Measurements from ENCODE around the gene MFSD11. TPM values are rescaled to one million over a fixed set of nuclear protein-coding genes. Genes with fewer than 3 reads are reported as not detected.
A peak's percentile ranks its signal among the peaks of the same experiment; 100 is the strongest.
"Not testable (repeated sequence)": the region's sequence is repeated elsewhere in the genome, so short reads cannot be mapped to it uniquely, and the experiment has no call there.

MFSD11 gene
- total RNA-seq, 1 donor from 2014 or later: 29.6 TPM

DNA sequence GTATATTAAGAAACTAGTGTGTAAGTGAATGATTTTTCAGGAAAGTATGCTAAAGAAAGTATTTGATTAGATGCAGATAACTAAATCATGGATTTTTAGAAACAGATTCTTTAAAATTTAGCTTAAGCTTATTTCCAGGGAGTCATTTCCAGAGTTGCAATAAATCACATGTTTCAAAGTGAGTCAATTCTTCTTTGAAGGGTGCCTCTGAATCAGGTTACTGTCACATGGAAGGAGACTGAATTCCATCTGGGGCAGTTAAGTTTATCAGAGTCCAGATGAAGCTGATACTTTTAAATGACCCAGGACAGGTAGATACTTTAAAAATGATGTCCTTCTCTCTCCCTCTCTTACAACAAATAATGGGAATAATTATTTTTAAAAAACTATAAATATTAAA is 5.0 kb downstream of the MFSD11 start:
- Mint-ChIP-seq H3K27me3 (ENCODE audit: low read depth) (no peaks in the 10 kb centered on the region), H3K4me3 (peak overlapping the region; percentile 47), H3K27ac (ENCODE audit: unreplicated experiment) (no peak overlapping the region), H3K36me3 (ENCODE audit: low read depth) (peaks cover 29% of the 10 kb centered on the region), H3K4me1 (peaks cover 35% of the 10 kb centered on the region), H3K9me3 (no peaks in the 10 kb centered on the region)
- TF ChIP-seq, protein P1, sequence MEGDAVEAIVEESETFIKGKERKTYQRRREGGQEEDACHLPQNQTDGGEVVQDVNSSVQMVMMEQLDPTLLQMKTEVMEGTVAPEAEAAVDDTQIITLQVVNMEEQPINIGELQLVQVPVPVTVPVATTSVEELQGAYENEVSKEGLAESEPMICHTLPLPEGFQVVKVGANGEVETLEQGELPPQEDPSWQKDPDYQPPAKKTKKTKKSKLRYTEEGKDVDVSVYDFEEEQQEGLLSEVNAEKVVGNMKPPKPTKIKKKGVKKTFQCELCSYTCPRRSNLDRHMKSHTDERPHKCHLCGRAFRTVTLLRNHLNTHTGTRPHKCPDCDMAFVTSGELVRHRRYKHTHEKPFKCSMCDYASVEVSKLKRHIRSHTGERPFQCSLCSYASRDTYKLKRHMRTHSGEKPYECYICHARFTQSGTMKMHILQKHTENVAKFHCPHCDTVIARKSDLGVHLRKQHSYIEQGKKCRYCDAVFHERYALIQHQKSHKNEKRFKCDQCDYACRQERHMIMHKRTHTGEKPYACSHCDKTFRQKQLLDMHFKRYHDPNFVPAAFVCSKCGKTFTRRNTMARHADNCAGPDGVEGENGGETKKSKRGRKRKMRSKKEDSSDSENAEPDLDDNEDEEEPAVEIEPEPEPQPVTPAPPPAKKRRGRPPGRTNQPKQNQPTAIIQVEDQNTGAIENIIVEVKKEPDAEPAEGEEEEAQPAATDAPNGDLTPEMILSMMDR (conservative IDR thresholded peaks at IDR 0.05): no peak
- no peak for DNase-seq (ENCODE audit: low read depth, low spot score)

DNA sequence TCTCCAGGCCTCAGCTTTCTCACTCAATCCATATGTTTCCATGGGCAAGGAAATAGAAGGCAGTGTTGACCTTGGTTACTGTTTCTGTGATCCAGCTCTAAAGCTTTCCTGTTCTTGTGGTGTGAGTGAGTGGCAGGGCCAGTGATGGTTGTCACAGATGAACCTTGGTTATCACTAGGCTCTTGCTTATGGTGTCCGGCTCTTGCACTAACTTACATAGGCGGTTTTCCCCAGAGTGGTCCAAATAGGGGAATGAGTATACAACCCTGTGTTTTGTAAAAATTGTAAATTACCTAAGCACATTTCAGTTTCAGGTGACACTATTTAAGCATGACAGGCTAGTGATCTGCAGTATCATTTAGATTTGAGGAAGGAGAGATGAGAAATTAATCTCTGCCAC is 6.8 kb downstream of the MFSD11 start:
- Mint-ChIP-seq H3K9me3 (no peaks in the 10 kb centered on the region), H3K27me3 (ENCODE audit: low read depth) (no peaks in the 10 kb centered on the region), H3K36me3 (ENCODE audit: low read depth) (peaks cover 31% of the 10 kb centered on the region), H3K4me1 (peaks cover 27% of the 10 kb centered on the region), H3K4me3 (no peak overlapping the region), H3K27ac (ENCODE audit: unreplicated experiment) (peak overlapping the region; percentile 57)
- DNase-seq (ENCODE audit: low read depth, low spot score): no peak
- TF ChIP-seq, protein P1 (conservative IDR thresholded peaks at IDR 0.05): no peak

DNA sequence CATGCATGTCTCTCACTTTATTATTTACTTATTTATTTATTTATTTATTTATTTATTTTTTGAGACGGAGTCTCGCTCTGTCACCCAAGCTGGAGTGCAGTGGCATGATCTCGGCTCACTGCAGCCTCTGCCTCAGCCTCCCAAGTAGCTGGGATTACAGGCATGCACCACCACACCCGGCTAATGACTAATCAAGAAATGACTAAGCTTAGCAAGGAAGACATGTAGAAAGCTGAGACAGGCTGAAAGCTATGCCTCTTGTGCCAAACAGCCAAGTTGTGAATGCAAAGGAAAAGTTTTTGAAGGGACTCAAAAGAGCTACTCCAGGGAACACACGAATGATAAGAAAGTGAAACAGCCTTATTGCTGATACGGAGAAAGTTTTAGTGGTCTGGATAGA is 7.9 kb downstream of the MFSD11 start:
- H3K36me3 Mint-ChIP-seq (ENCODE audit: low read depth): peaks cover 31% of the 10 kb centered on the region
- H3K4me3 Mint-ChIP-seq; H3K27me3 Mint-ChIP-seq (ENCODE audit: low read depth); DNase-seq (ENCODE audit: low read depth, low spot score); H3K9me3 Mint-ChIP-seq; H3K27ac Mint-ChIP-seq (ENCODE audit: unreplicated experiment): not testable (repeated sequence)
- H3K4me1 Mint-ChIP-seq: peaks cover 26% of the 10 kb centered on the region

DNA sequence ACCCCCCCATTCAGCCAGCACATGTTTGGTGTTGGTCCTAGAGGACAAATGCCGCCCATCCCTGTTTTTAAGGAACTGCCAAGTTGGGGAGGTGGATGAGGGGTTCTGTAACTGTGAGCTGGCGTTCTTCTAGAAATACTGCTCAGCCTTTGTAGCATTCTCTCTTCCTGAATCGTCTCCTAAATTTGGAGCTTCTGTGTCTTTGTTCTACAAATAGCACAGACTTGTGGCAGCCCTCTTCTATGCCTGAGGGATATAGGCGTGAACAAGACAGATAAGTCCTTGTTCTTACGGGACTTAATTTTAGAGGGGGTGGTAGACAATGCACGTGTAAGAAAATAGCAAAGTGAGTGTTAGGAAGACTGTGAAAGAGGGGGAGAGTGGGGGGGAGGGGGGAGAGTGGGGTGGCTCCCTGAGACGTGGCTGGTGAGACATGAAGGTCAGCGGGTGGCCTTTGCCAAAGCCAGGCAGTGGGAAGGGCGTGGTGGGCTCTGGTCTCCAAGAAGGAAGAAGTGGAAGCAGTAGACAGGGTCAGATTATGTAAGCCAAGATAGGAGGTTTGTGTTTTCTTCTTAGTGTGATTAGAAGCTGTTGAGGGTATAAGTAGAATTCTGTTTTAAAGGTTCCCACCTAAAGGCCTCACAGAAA is 9.9 kb downstream of the MFSD11 start:
- Mint-ChIP-seq H3K4me1 (peaks cover 30% of the 10 kb centered on the region), H3K9me3 (no peaks in the 10 kb centered on the region), H3K4me3 (peak overlapping the region; percentile 67), H3K36me3 (ENCODE audit: low read depth) (peaks cover 25% of the 10 kb centered on the region), H3K27ac (ENCODE audit: unreplicated experiment) (peak overlapping the region; percentile 83), H3K27me3 (ENCODE audit: low read depth) (no peaks in the 10 kb centered on the region)
- TF ChIP-seq, protein P1 (conservative IDR thresholded peaks at IDR 0.05): no peak
- DNase-seq (ENCODE audit: low read depth, low spot score): peak; percentile 18

DNA sequence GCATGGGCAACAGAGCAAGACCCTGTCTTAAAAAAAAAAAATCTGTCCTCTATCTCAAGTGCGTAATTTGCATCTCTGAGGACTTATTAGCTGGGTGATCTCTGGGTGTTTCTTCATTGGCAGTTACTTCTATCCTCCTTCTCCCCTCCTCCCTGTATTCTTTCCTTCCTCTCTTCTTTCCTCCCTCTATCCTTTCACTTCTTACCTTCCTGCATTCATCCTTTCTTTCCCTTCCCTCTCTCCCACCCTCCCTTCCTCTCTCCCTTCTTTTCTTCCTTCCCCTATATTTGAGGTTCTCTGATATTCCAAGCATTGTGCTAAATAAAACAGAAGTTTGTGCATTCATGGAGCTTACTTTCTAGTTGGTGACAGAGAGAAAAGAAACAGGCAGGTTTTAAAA is 10.7 kb downstream of the MFSD11 start:
- no peak overlapping the region for H3K4me3 Mint-ChIP-seq
- peaks cover 30% of the 10 kb centered on the region for H3K4me1 Mint-ChIP-seq
- no peaks in the 10 kb centered on the region for H3K9me3 Mint-ChIP-seq
- TF ChIP-seq, protein P1 (conservative IDR thresholded peaks at IDR 0.05): no peak
- no peak overlapping the region for H3K27ac Mint-ChIP-seq (ENCODE audit: unreplicated experiment)
- peaks cover 25% of the 10 kb centered on the region for H3K36me3 Mint-ChIP-seq (ENCODE audit: low read depth)
- DNase-seq (ENCODE audit: low read depth, low spot score): no peak
- no peaks in the 10 kb centered on the region for H3K27me3 Mint-ChIP-seq (ENCODE audit: low read depth)

DNA sequence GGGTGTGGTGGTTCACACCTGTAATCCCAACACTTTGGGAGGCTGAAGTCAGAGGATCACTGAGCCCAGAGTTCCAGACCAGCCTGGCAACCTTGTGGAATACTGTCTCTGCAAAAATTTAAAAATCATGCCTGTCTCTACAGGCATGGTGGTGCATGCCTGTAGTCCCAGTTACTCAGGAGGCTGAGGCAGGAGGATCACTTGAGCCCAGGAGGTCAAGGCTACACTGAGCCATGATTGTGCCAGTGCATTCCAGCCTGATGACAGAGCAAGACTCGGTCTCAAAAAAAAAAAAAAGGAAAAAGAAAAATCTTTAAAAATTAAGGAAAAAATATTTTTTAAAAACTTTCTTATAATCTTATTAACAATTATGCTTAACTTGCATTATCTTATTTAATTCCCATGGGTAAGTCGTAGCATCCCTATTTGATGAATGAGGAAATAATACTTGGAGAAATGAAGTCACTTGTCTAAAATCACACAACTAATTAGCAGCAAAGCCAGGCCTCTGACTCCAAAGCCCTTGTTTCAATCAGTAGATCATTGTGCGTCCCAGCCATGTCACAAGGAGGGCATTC is 13.6 kb downstream of the MFSD11 start:
- Mint-ChIP-seq H3K27me3 (ENCODE audit: low read depth) (no peaks in the 10 kb centered on the region), H3K4me3 (no peak overlapping the region), H3K27ac (ENCODE audit: unreplicated experiment) (no peak overlapping the region), H3K4me1 (peaks cover 29% of the 10 kb centered on the region), H3K9me3 (no peaks in the 10 kb centered on the region), H3K36me3 (ENCODE audit: low read depth) (peaks cover 11% of the 10 kb centered on the region)
- TF ChIP-seq, protein P1 (conservative IDR thresholded peaks at IDR 0.05): no peak
- DNase-seq (ENCODE audit: low read depth, low spot score): no peak
